HG03442 (cell line): Measurements from ENCODE around the gene SPTBN5.

Experiments used
- ATAC-seq: cut with Tn5 transposase; IDR thresholded peaks from one replicate; pipeline ENCODE4 v1.9.1; 2021; ENCODE audit warnings: mild to moderate bottlenecking, moderate library complexity; ENCODE audit not compliant: unreplicated experiment

SPTBN5 gene

GRCh38 chr15:41827290-41827879, 66.5 kb downstream of the SPTBN5 start:
- ATAC-seq = no peak

GRCh38 chr15:41825572-41826535, 68.0 kb downstream of the SPTBN5 start:
- ATAC-seq = no peak

GRCh38 chr15:41825145-41825544, 68.7 kb downstream of the SPTBN5 start:
- no peak for ATAC-seq

GRCh38 chr15:41824062-41824745, 69.6 kb downstream of the SPTBN5 start:
- ATAC-seq = no peak

GRCh38 chr15:41823502-41823901, 70.4 kb downstream of the SPTBN5 start:
- ATAC-seq = no peak

GRCh38 chr15:41822957-41823356, 70.9 kb downstream of the SPTBN5 start:
- ATAC-seq = no peak

GRCh38 chr15:41822471-41822870, 71.4 kb downstream of the SPTBN5 start:
- no peak for ATAC-seq

- no peak for ATAC-seq
Measured at GRCh38 chr15:41821831-41822230, 72.0 kb downstream of the SPTBN5 start.

GRCh38 chr15:41820791-41821423, 72.9 kb downstream of the SPTBN5 start:
- no peak for ATAC-seq

- ATAC-seq = no peak
Measured at GRCh38 chr15:41819455-41820050, 74.3 kb downstream of the SPTBN5 start.

GRCh38 chr15:41817781-41818180, 76.1 kb downstream of the SPTBN5 start:
- no peak for ATAC-seq

GRCh38 chr15:41817327-41817726, 76.5 kb downstream of the SPTBN5 start:
- no peak for ATAC-seq

GRCh38 chr15:41816788-41817187, 77.1 kb downstream of the SPTBN5 start:
- ATAC-seq = no peak

GRCh38 chr15:41814534-41814933, 79.3 kb downstream of the SPTBN5 start:
- ATAC-seq = no peak

GRCh38 chr15:41813426-41813825, 80.4 kb downstream of the SPTBN5 start:
- no peak for ATAC-seq

- ATAC-seq = no peak
Measured at GRCh38 chr15:41812820-41813375, 81.0 kb downstream of the SPTBN5 start.

- ATAC-seq = no peak
Measured at GRCh38 chr15:41811432-41812195, 82.2 kb downstream of the SPTBN5 start.

GRCh38 chr15:41810651-41811431, 83.0 kb downstream of the SPTBN5 start:
- no peak for ATAC-seq
